ENCODE results near the gene DBN1.

Gene DBN1

GRCh38 chr5:177502886-177503285 is 29.5 kb upstream of the DBN1 start:
- ChIA-PET CTCF (interaction anchor here (1.1 to 12.3 kb wide), 11 partner anchors 10 to 391 kb away, joined by 3 to 115 read pairs (median 10); partner anchors contain the start of gene DDX41), POLR2A (no interaction called here)
- TF ChIP-seq CTCF (IDR thresholded peaks at IDR 0.05; ENCODE audit: control extremely low read depth, extremely low read depth, low read depth, missing control alignments): no peak
- no peak for DNase-seq (ENCODE audit: extremely low spot score)

DNA sequence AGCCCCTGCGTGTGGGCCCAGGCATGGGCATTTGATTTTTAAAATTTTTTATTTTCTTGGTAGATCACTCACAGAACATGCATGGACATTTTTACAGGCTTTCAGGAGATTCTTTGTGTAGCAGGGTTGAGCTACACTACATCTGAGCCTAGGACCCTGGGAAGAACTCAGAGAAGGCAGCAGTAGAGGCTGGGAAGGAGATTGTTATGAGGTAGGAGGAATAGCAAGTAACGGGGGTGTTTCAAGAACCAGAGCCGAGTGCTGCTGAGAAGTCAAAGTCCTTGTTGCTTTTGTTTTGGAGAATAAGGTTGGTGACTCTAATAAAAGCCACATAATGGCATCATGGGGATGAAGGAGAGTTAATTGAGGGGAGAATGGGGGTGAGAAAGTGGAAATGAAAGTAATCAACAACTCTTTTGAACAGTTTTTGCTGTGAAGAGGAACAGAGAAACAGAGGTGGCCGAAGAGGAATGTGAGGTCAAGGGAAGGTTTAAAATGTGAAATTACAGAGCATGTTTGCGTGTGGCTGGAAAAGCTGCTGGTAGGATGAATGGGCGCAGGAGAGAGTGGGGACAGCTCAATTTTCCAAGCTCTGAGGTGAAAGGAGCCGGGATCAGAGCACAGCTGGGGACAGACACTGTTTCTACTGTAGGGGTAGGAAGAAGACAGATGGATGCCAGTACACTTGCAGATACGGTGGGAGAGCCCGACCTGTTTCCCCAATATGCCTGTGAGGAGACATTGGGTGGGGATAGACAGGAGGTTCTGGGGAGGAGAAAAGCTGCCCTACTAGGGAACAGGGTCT is 28.6 kb upstream of the DBN1 start:
- DNase-seq (ENCODE audit: extremely low spot score): peak; percentile 66
- TF ChIP-seq CTCF (IDR thresholded peaks at IDR 0.05; ENCODE audit: control extremely low read depth, extremely low read depth, low read depth, missing control alignments): no peak
- ChIA-PET CTCF (interaction anchor here (0.7 to 12.3 kb wide), 39 partner anchors 7 to 390 kb away, joined by 3 to 115 read pairs (median 5); partner anchors contain the start of genes DDX41, DOK3, F12 and LMAN2), POLR2A (interaction anchor here (1.1 kb wide), 1 partner anchor 113 kb away, joined by 3 read pairs; no protein-coding TSS in a partner anchor)

DNA sequence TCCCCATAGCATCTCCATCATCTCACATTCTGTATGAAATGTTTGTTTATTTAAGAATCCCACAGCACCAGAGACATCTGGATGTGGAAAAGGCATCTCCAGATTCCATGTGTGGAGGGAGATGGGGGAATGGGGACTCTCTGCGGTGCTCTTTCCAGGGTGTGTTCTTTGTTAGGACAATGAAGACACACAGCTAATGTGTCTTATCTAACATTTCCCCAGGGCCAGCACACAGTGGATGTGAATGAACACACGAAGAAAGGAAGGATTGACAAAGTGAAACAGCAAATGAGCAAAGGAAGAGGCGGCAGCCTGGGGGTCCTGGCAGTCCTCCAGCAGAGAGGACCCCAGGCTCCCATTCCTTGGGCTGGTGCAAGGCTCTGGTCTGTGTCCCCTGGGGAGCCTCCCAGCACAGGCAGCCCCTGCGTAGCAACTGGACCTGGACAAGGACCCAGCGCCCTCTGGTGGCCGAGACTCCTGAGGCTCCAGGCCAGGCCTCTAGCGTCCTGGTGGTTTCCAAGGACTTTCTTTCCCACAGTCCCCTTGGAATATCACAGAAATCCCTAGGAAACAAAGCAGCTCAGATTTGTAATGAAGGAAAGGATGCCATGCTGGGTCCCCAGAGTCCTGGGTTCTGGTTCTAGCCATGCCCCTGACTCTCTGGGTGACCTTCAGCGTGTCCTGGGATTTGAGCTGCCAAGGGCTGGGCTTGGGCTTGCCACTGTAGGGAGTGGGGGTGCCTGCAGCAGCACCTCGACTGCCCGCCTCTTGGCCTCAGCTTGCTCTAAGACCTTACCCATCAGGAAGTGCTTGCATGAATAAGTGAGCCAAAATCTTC is 27.5 kb upstream of the DBN1 start:
- POLR2A ChIA-PET: interaction anchor here (1.1 kb wide), 1 partner anchor 112 kb away, joined by 3 read pairs; no protein-coding TSS in a partner anchor
- peak; percentile 87 for TF ChIP-seq CTCF (IDR thresholded peaks at IDR 0.05; ENCODE audit: control extremely low read depth, extremely low read depth, low read depth, missing control alignments)
- CTCF ChIA-PET: interaction anchor here (0.6 to 12.3 kb wide), 40 partner anchors 8 to 387 kb away, joined by 3 to 115 read pairs (median 5); partner anchors contain the start of genes DDX41, DOK3, F12 and LMAN2
- DNase-seq (ENCODE audit: extremely low spot score): peak; percentile 73

DNA sequence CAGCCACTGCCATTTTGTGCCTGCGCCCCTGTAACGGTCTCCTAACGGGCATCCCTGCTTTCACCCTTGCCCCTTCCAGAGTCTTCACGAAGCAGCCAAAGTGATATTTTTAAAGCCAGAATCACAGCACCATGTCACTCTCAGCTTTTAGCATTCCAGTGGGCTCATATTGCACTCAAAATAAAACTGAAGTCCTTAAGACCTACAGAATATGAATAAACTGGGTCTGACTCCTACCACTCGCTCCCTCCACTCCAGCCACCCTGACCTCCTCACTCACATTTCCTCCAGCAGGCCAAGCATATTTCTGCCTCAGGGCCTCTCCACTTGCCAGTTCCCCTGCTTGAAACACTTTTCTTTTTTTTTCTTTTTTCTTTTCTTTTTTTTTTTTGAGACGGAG is 26.4 kb upstream of the DBN1 start:
- POLR2A ChIA-PET: no interaction called here
- no peak for DNase-seq (ENCODE audit: extremely low spot score)
- CTCF ChIA-PET: interaction anchor here (1.0 to 12.3 kb wide), 9 partner anchors 10 to 110 kb away, joined by 3 to 115 read pairs (median 11); partner anchors contain the start of genes DOK3 and F12
- no peak for TF ChIP-seq CTCF (IDR thresholded peaks at IDR 0.05; ENCODE audit: control extremely low read depth, extremely low read depth, low read depth, missing control alignments)

GRCh38 chr5:177498013-177498787 is 24.8 kb upstream of the DBN1 start:
- TF ChIP-seq CTCF (IDR thresholded peaks at IDR 0.05; ENCODE audit: control extremely low read depth, extremely low read depth, low read depth, missing control alignments): no peak
- ChIA-PET POLR2A (interaction anchor here (0.6 to 2.4 kb wide), 3 partner anchors 8 to 193 kb away, joined by 4 to 17 read pairs (median 5); partner anchors contain the start of gene DOK3), CTCF (interaction anchor here (0.9 to 11.1 kb wide), 9 partner anchors 10 to 388 kb away, joined by 3 to 87 read pairs (median 6); partner anchors contain the start of gene DOK3)
- no peak for DNase-seq (ENCODE audit: extremely low spot score)

Data from GM10248 (cell line).